H9 (cell line): Measurements from ENCODE around the gene NPB. TPM values are rescaled to one million over a fixed set of nuclear protein-coding genes. Genes with fewer than 3 reads are reported as not detected.

Experiments
- DNase-seq: peaks from one replicate; pipeline ENCODE4 v3.0.0-alpha.2; 2017
- H2AFZ ChIP-seq: one replicate; pipeline ENCODE4 v1.6.1; 2013; ENCODE audit warnings: mild to moderate bottlenecking, low read length, control low read depth, moderate library complexity
- H2AK5ac ChIP-seq: 2 replicates; pipeline ENCODE4 v1.6.1; 2013; ENCODE audit warnings: low read length, control low read depth, mixed read lengths; ENCODE audit not compliant: insufficient read length
- H2BK120ac ChIP-seq: one replicate; pipeline ENCODE4 v1.6.1; 2013; ENCODE audit warnings: low read depth, mild to moderate bottlenecking, low read length, control low read depth, inconsistent platforms; ENCODE audit not compliant: poor library complexity, severe bottlenecking
- H2BK12ac ChIP-seq: 2 replicates; pipeline ENCODE4 v1.6.1; 2013; ENCODE audit warnings: low read length, control low read depth, mixed read lengths, low read depth; ENCODE audit not compliant: insufficient read length
- H2BK15ac ChIP-seq: 2 replicates; pipeline ENCODE4 v1.6.1; 2013; ENCODE audit warnings: low read depth, low read length, control low read depth
- H2BK20ac ChIP-seq: one replicate; pipeline ENCODE4 v1.6.1; 2013; ENCODE audit warnings: low read depth, mild to moderate bottlenecking, low read length, control low read depth, inconsistent platforms; ENCODE audit not compliant: poor library complexity, severe bottlenecking
- H2BK5ac ChIP-seq: 2 replicates; pipeline ENCODE4 v1.6.1; 2013; ENCODE audit warnings: low read length, control low read depth, mixed read lengths; ENCODE audit not compliant: insufficient read length
- H3K14ac ChIP-seq: 2 replicates; pipeline ENCODE4 v1.6.1; 2013; ENCODE audit warnings: low read length, control low read depth; ENCODE audit not compliant: insufficient read depth
- H3K18ac ChIP-seq: 2 replicates; pipeline ENCODE4 v1.6.1; 2013; ENCODE audit warnings: low read depth, mild to moderate bottlenecking, mixed read lengths, low read length, control low read depth; ENCODE audit not compliant: insufficient read length
- H3K23ac ChIP-seq: 2 replicates; pipeline ENCODE4 v1.6.1; 2013; ENCODE audit warnings: low read length, control low read depth, mixed read lengths, low read depth; ENCODE audit not compliant: insufficient read length
- H3K23me2 ChIP-seq: 2 replicates; pipeline ENCODE4 v1.6.1; 2013; ENCODE audit warnings: low read depth, mild to moderate bottlenecking, mixed read lengths, low read length, control low read depth; ENCODE audit not compliant: insufficient read length, poor library complexity, severe bottlenecking
- H3K27ac ChIP-seq: 2 replicates; pipeline ENCODE4 v1.5.1; 2013; ENCODE audit warnings: low read length, control low read depth, mixed read lengths, low read depth; ENCODE audit not compliant: insufficient read length
- H3K27me3 ChIP-seq: 2 replicates; pipeline ENCODE4 v1.6.1; 2013; ENCODE audit warnings: low read length, control low read depth, inconsistent platforms; ENCODE audit not compliant: insufficient read depth
- H3K4ac ChIP-seq: 2 replicates; pipeline ENCODE4 v1.6.1; 2013; ENCODE audit warnings: low read depth, mild to moderate bottlenecking, control low read depth, inconsistent platforms, low read length, moderate library complexity
- H3K4me1 ChIP-seq: 2 replicates; pipeline ENCODE4 v1.6.1; 2013; ENCODE audit warnings: low read length, control low read depth, inconsistent platforms; ENCODE audit not compliant: insufficient read depth
- H3K4me2 ChIP-seq: 2 replicates; pipeline ENCODE4 v1.6.1; 2013; ENCODE audit warnings: low read length, control low read depth, mixed read lengths; ENCODE audit not compliant: insufficient read length, insufficient read depth
- H3K56ac ChIP-seq: 2 replicates; pipeline ENCODE4 v1.6.1; 2013; ENCODE audit warnings: low read depth, mild to moderate bottlenecking, mixed read lengths, low read length, control low read depth; ENCODE audit not compliant: insufficient read length
- H3K79me1 ChIP-seq: 2 replicates; pipeline ENCODE4 v1.6.1; 2013; ENCODE audit warnings: low read depth, mild to moderate bottlenecking, moderate library complexity, low read length, control low read depth, inconsistent platforms; ENCODE audit not compliant: insufficient read depth, poor library complexity, severe bottlenecking
- H3K79me2 ChIP-seq: 2 replicates; pipeline ENCODE4 v1.6.1; 2013; ENCODE audit warnings: low read length, control low read depth, inconsistent platforms; ENCODE audit not compliant: insufficient read depth
- H3K9ac ChIP-seq: 2 replicates; pipeline ENCODE4 v1.6.1; 2013; ENCODE audit warnings: low read length, control low read depth, mixed read lengths; ENCODE audit not compliant: insufficient read length; ENCODE audit errors: extremely low read depth
- H3K9me3 ChIP-seq: one replicate; pipeline ENCODE4 v1.6.1; 2013; ENCODE audit warnings: low read depth, low read length, inconsistent platforms; ENCODE audit not compliant: control insufficient read depth
- H3T11ph ChIP-seq: one replicate; pipeline ENCODE4 v1.6.1; 2013; ENCODE audit warnings: mild to moderate bottlenecking, low read length, control low read depth, inconsistent platforms
- H4K20me1 ChIP-seq: one replicate; pipeline ENCODE4 v1.6.1; 2013; ENCODE audit not compliant: control insufficient read depth, insufficient read length, insufficient read depth
- H4K5ac ChIP-seq: 2 replicates; pipeline ENCODE4 v1.6.1; 2013; ENCODE audit warnings: low read depth, mild to moderate bottlenecking, mixed read lengths, low read length, control low read depth; ENCODE audit not compliant: insufficient read length
- H4K8ac ChIP-seq: replicated peaks from 2 replicates; pipeline ENCODE4 v1.6.1; 2013; ENCODE audit warnings: low read length, control low read depth, mixed read lengths, low read depth; ENCODE audit not compliant: insufficient read length
- H4K91ac ChIP-seq: 2 replicates; pipeline ENCODE4 v1.6.1; 2013; ENCODE audit warnings: low read depth, mild to moderate bottlenecking, moderate library complexity, mixed read lengths, low read length, control low read depth; ENCODE audit not compliant: insufficient read length
- H3K27ac Mint-ChIP-seq, 3 experiments: 2 replicates in 2 of 3; 3 replicates in 1 of 3; pipeline ENCODE4 v1.8.0; 2020 to 2021; ENCODE audit warnings: mixed read lengths in 3 of 3, mild to moderate bottlenecking in 1 of 3, moderate library complexity in 1 of 3
- H3K27me3 Mint-ChIP-seq: 2 replicates; pipeline ENCODE4 v1.8.0; 2021; ENCODE audit warnings: low read depth, mild to moderate bottlenecking, moderate library complexity, mixed read lengths
- H3K36me3 Mint-ChIP-seq, 3 experiments: 2 replicates in 2 of 3; 3 replicates in 1 of 3; pipeline ENCODE4 v1.8.0; 2020 to 2021; ENCODE audit warnings: low read depth in 3 of 3, mixed read lengths in 3 of 3; ENCODE audit not compliant: insufficient read depth in 1 of 3
- H3K4me1 Mint-ChIP-seq, 2 experiments: 2 replicates each; pipeline ENCODE4 v1.8.0; 2020; ENCODE audit warnings: mixed read lengths in 2 of 2
- H3K4me3 Mint-ChIP-seq, 2 experiments: 2 replicates in 1 of 2; 3 replicates in 1 of 2; pipeline ENCODE4 v1.8.0; 2020 to 2021; ENCODE audit warnings: mild to moderate bottlenecking in 2 of 2, mixed read lengths in 2 of 2, moderate library complexity in 1 of 2
- H3K9me3 Mint-ChIP-seq, 2 experiments: 2 replicates in 1 of 2; 3 replicates in 1 of 2; pipeline ENCODE4 v1.8.0; 2020; ENCODE audit warnings: mild to moderate bottlenecking in 2 of 2, mixed read lengths in 2 of 2, moderate library complexity in 1 of 2
- WGBS: extraction: QIAGEN DNeasy Blood & Tissue Kit; methylation state at CpG from one replicate; pipeline ENCODE4 v1.1.7; 2013; ENCODE audit warnings: missing lambda C conversion rate, low lambda C conversion rate, mixed read lengths; ENCODE audit not compliant: insufficient read length; ENCODE audit errors: extremely low coverage; 5-methylcytosine and 5-hydroxymethylcytosine counted together
- total RNA-seq: library from RNA; stranded (reverse); gene quantifications from 2 replicates; pipeline ENCODE4 v1.2.1, GENCODE V29; 2021
- TF ChIP-seq, protein P1 (sequence below): fragments of 200-600 bp; sonication (generic); conservative IDR thresholded peaks from 3 replicates; pipeline ENCODE4 v1.8.0; 2021; ENCODE audit warnings: antibody characterized with exemption, mild to moderate bottlenecking

The NPB gene
- total RNA-seq, 1 experiment from 2014 or later = 2.1 TPM

DNA sequence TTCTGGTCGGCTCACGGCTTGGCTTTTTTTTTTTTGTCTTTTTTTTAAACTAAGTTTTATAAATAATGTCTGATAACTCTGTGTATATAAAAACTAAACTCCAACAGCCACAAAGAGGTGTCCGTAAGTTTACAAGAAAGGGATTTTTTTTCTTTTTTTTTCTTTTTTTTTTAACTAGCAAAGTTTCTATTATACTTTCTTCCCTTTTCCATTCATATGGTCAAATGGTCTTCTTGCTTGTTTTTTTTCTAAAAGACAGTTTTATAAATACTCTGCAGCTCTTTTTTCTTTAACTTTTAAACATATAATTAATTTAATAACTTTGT is 19.5 kb downstream of the NPB start:
- Mint-ChIP-seq H3K9me3 (no peaks in the 10 kb centered on the region; a peak in 1 of 5 replicates), H3K27me3 (no peaks in the 10 kb centered on the region), H3K4me1 (peaks cover 44 to 47% of the 10 kb centered on the region in 2 experiments), H3K4me3 (no peak overlapping the region), H3K36me3 (peaks cover 12 to 33% (median 27%) of the 10 kb centered on the region in 3 experiments; a peak in 6 of 7 replicates), H3K27ac (no peak overlapping the region)
- no peak overlapping the region for H4K91ac ChIP-seq
- no peak overlapping the region for H3K27ac ChIP-seq
- H3K14ac ChIP-seq = no peak overlapping the region
- H3T11ph ChIP-seq = no peak overlapping the region
- peaks cover 9% of the 10 kb centered on the region for H3K23me2 ChIP-seq
- H3K56ac ChIP-seq = no peak overlapping the region
- H3K18ac ChIP-seq = no peak overlapping the region
- H2AK5ac ChIP-seq = no peak overlapping the region
- no peaks in the 10 kb centered on the region for H3K27me3 ChIP-seq
- H3K9ac ChIP-seq = no peak overlapping the region
- H3K23ac ChIP-seq = no peak overlapping the region
- no peak overlapping the region for H2BK5ac ChIP-seq
- TF ChIP-seq, protein P1, sequence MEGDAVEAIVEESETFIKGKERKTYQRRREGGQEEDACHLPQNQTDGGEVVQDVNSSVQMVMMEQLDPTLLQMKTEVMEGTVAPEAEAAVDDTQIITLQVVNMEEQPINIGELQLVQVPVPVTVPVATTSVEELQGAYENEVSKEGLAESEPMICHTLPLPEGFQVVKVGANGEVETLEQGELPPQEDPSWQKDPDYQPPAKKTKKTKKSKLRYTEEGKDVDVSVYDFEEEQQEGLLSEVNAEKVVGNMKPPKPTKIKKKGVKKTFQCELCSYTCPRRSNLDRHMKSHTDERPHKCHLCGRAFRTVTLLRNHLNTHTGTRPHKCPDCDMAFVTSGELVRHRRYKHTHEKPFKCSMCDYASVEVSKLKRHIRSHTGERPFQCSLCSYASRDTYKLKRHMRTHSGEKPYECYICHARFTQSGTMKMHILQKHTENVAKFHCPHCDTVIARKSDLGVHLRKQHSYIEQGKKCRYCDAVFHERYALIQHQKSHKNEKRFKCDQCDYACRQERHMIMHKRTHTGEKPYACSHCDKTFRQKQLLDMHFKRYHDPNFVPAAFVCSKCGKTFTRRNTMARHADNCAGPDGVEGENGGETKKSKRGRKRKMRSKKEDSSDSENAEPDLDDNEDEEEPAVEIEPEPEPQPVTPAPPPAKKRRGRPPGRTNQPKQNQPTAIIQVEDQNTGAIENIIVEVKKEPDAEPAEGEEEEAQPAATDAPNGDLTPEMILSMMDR = no peak
- H3K4me2 ChIP-seq = no peak overlapping the region
- DNase-seq = no peak
- no peak overlapping the region for H4K8ac ChIP-seq
- no peak overlapping the region for H2BK15ac ChIP-seq
- WGBS = no CpG with 5 or more reads among the region's 3 CpGs
- no peak overlapping the region for H2BK120ac ChIP-seq
- no peak overlapping the region for H3K4ac ChIP-seq
- H4K20me1 ChIP-seq = no peaks in the 10 kb centered on the region
- peaks cover 3% of the 10 kb centered on the region; the same call in 1 of the 2 replicates for H3K4me1 ChIP-seq
- H4K5ac ChIP-seq = no peak overlapping the region
- H2BK20ac ChIP-seq = no peak overlapping the region
- peaks cover 22% of the 10 kb centered on the region; the same call in 1 of the 2 replicates for H3K79me2 ChIP-seq
- peaks cover 5% of the 10 kb centered on the region for H3K79me1 ChIP-seq
- no peak overlapping the region for H2BK12ac ChIP-seq
- no peaks in the 10 kb centered on the region for H3K9me3 ChIP-seq
- no peak overlapping the region for H2AFZ ChIP-seq
